Left lung (tissue), 10 donors: ENCODE measurements around the gene CCDC170. TPM values are rescaled to one million over a fixed set of nuclear protein-coding genes. Genes with fewer than 3 reads are reported as not detected.
"Not testable (repeated sequence)": the region's sequence is repeated elsewhere in the genome, so short reads cannot be mapped to it uniquely, and the experiment has no call there.

Experiments
- ATAC-seq: fragments of 200-7000 bp; cut with Tn5 transposase; one replicate; pipeline ENCODE4 v1.9.1; 2020; ENCODE audit warnings: moderate library complexity
- DNase-seq, 4 donors: peaks; one replicate each; pipeline ENCODE4 v3.0.0-alpha.2; 2013 to 2020
- H3K27ac ChIP-seq, 2 donors: fragments of 200-600 bp; sonication (generic) in 1 of 2; one replicate each; pipeline versions ENCODE4 v1.5.0 to v1.8.0; 2020 to 2021
- H3K27me3 ChIP-seq, 2 donors: fragments of 200-600 bp; sonication (generic) in 1 of 2; one replicate each; pipeline versions ENCODE4 v1.5.0 to v1.8.0; 2020 to 2021
- H3K36me3 ChIP-seq, 2 donors: fragments of 200-600 bp; sonication (generic) in 1 of 2; one replicate each; pipeline versions ENCODE4 v1.5.0 to v1.8.0; 2020 to 2021
- H3K4me1 ChIP-seq, 2 donors: fragments of 200-600 bp; one replicate each; pipeline ENCODE4 v1.8.0; 2021
- H3K4me3 ChIP-seq, 2 donors: fragments of 200-600 bp; sonication (generic) in 1 of 2; one replicate each; pipeline versions ENCODE4 v1.5.0 to v1.8.0; 2020 to 2021; ENCODE audit warnings: mild to moderate bottlenecking in 1 of 2
- H3K9me3 ChIP-seq, 2 donors: fragments of 200-600 bp; sonication (generic) in 1 of 2; one replicate each; pipeline versions ENCODE4 v1.5.0 to v1.8.0; 2020 to 2021
- CTCF ChIP-seq, 2 donors: fragments of 200-600 bp; sonication (generic) in 1 of 2; IDR thresholded peaks; one replicate each; pipeline versions ENCODE4 v1.5.0 to v1.8.0; 2021; ENCODE audit warnings: antibody characterized with exemption in 2 of 2
- intact Hi-C, 2 donors: fragments of 100-400 bp; cut with DNase I; formaldehyde crosslinking; loops; one replicate each; pipeline versions ENCODE4 v1.11.2 to v1.14.2; 2022
- polyA plus RNA-seq, 6 donors: library from polyadenylated mRNA; unstranded; fragments of 120-200 nt; gene quantifications; one replicate each; pipeline ENCODE4 v1.2.1, GENCODE V29; 2013; ENCODE audit not compliant: insufficient read length in 6 of 6
- total RNA-seq, 2 donors: library from RNA; stranded (reverse); fragmentation: NEBNext Ultra II Directional; extraction: Animal tissue kit (Norgen Biotek cat#: 25700); gene quantifications; one replicate each; pipeline ENCODE4 v1.2.1, GENCODE V29; 2021
- donor health status: DM: no; HTN: yes; CAD: no.
- donor health status: DM: no; HTN: no; CAD: no.

CCDC170 gene
- total and polyA plus RNA-seq, 8 donors, result 1.3 to 8.2 (median 4.4) TPM

- TF ChIP-seq CTCF (IDR thresholded peaks at IDR 0.05), result no peak
Measured at GRCh38 chr6:151535476-151536187, 41.8 kb downstream of the CCDC170 start.

GRCh38 chr6:151536188-151536479, 42.3 kb downstream of the CCDC170 start:
- Histone ChIP-seq H3K4me3 (no peak overlapping the region), H3K4me1 (no peaks in the 10 kb centered on the region), H3K27ac (no peak overlapping the region), H3K36me3 (no peaks in the 10 kb centered on the region), H3K27me3 (no peaks in the 10 kb centered on the region), H3K9me3 (peaks cover 0 to 13% of the 10 kb centered on the region in 2 donors)
- intact Hi-C loops, result no loop called here
- no peak for DNase-seq
- TF ChIP-seq CTCF (IDR thresholded peaks at IDR 0.05), result no peak
- ATAC-seq, result no peak

More at GRCh38 chr6:151535476-151536187, 41.8 kb downstream of the CCDC170 start:
- intact Hi-C loops, result no loop called here
- ATAC-seq, result no peak
- no peak overlapping the region for H3K4me3 ChIP-seq
- no peaks in the 10 kb centered on the region for H3K36me3 ChIP-seq
- no peaks in the 10 kb centered on the region for H3K27me3 ChIP-seq
- no peak for DNase-seq
- no peaks in the 10 kb centered on the region for H3K4me1 ChIP-seq
- no peak overlapping the region for H3K27ac ChIP-seq
- peaks cover 0 to 11% of the 10 kb centered on the region in 2 donors for H3K9me3 ChIP-seq

GRCh38 chr6:151537556-151537955, 43.7 kb downstream of the CCDC170 start:
- Histone ChIP-seq H3K36me3 (no peaks in the 10 kb centered on the region), H3K4me1 (no peaks in the 10 kb centered on the region), H3K9me3 (peaks cover 0 to 13% of the 10 kb centered on the region in 2 donors), H3K4me3 (no peak overlapping the region), H3K27me3 (no peaks in the 10 kb centered on the region), H3K27ac (no peak overlapping the region)
- TF ChIP-seq CTCF (IDR thresholded peaks at IDR 0.05), result no peak
- DNase-seq (peak in 1 of 4 donors; percentile 1), ATAC-seq (no peak)
- intact Hi-C loops, result no loop called here

- H3K4me3 ChIP-seq, result no peak overlapping the region
- ATAC-seq (no peak), DNase-seq (no peak)
- H3K27ac ChIP-seq, result no peak overlapping the region
- no peaks in the 10 kb centered on the region for H3K36me3 ChIP-seq
- no peaks in the 10 kb centered on the region for H3K27me3 ChIP-seq
- H3K4me1 ChIP-seq, result no peaks in the 10 kb centered on the region
- H3K9me3 ChIP-seq, result peaks cover 0 to 13% of the 10 kb centered on the region in 2 donors
- intact Hi-C loops, result no loop called here
- no peak for TF ChIP-seq CTCF (IDR thresholded peaks at IDR 0.05)
Measured at GRCh38 chr6:151539506-151540268, 45.9 kb downstream of the CCDC170 start.

- no peak overlapping the region for H3K27ac ChIP-seq
- H3K9me3 ChIP-seq, result peaks cover 0 to 13% of the 10 kb centered on the region in 2 donors
- H3K4me3 ChIP-seq, result no peak overlapping the region
- intact Hi-C loops, result no loop called here
- no peaks in the 10 kb centered on the region for H3K36me3 ChIP-seq
- DNase-seq (no peak), ATAC-seq (no peak)
- no peak for TF ChIP-seq CTCF (IDR thresholded peaks at IDR 0.05)
- no peaks in the 10 kb centered on the region for H3K4me1 ChIP-seq
- no peaks in the 10 kb centered on the region for H3K27me3 ChIP-seq
Measured at GRCh38 chr6:151544453-151544852, 50.6 kb downstream of the CCDC170 start.

GRCh38 chr6:151544884-151545283, 51.1 kb downstream of the CCDC170 start:
- H3K4me3 ChIP-seq, H3K9me3 ChIP-seq, intact Hi-C loops, DNase-seq, H3K36me3 ChIP-seq, H3K4me1 ChIP-seq, H3K27ac ChIP-seq, H3K27me3 ChIP-seq, ATAC-seq: not testable (repeated sequence)
